GM23248 (cell line): ENCODE data around the gene CCDC186.

Experiments used
- EZH2 ChIP-seq: fragments of 200-600 bp; sonication (generic); IDR thresholded peaks from 2 replicates; pipeline ENCODE4 v1.6.1; 2018; ENCODE audit warnings: antibody characterized with exemption, mild to moderate bottlenecking; ENCODE audit not compliant: insufficient read depth, poor library complexity, severe bottlenecking
- EZH2phosphoT487 ChIP-seq: fragments of 200-600 bp; sonication (generic); IDR thresholded peaks from 2 replicates; pipeline ENCODE4 v1.6.1; 2018; ENCODE audit warnings: antibody characterized with exemption, moderate library complexity, mild to moderate bottlenecking, low read depth; ENCODE audit not compliant: insufficient read depth

DNA sequence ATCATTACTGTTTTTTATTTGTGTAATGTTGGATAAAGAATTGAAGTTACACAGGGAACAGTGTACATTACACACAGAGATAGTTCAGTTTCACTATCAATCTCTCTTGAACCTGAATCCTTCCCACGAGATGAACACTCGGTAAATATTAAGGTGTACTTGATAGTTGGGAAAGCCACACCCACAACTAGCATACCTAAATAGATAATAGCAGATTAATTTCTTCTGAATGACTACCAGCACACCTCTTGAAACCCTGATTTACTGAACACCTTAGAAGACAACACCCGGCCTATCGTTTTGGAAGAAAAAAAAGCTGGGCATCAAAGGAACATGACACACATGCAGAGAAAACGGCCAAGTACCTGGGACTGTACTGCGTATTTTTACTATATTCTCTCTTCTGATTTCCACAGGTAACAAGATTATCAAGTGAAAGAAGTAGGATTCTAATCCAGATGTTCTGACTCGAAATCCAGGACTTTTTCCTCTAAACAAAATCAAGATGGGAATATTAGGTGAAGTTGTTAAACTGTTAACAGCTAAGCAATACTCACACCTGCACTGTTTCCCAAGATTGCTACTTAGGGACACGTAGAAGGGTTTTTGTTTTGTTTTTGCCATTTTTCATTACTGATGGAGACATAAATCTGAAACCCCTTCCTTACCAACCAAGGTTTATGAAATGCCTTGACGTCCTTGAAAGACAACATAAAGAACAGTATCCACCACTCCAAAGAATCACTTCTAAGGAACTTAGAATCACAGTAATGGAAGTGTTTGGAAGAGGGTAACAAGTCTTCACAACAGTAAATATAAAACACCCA lies 1.0 kb downstream of the CCDC186 start:
- no peak for TF ChIP-seq EZH2phosphoT487
- no peak for TF ChIP-seq EZH2
